Left ventricle myocardium inferior (tissue), 1 donor: ENCODE results near the gene OR2AG1. TPM values are rescaled to one million over a fixed set of nuclear protein-coding genes. Genes with fewer than 3 reads are reported as not detected.

Experiments used
- DNase-seq: peaks from one replicate; pipeline ENCODE4 v3.0.0-alpha.2; 2020
- H3K27ac ChIP-seq: fragments of 200-600 bp; replicated peaks from 2 replicates; pipeline ENCODE4 v1.8.0; 2021
- H3K27me3 ChIP-seq: fragments of 200-600 bp; 2 replicates; pipeline ENCODE4 v1.8.0; 2021; ENCODE audit warnings: low read depth
- H3K36me3 ChIP-seq: fragments of 200-600 bp; 2 replicates; pipeline ENCODE4 v1.8.0; 2021
- H3K4me1 ChIP-seq: fragments of 200-600 bp; 2 replicates; pipeline ENCODE4 v1.8.0; 2021
- H3K4me3 ChIP-seq: fragments of 200-600 bp; 2 replicates; pipeline ENCODE4 v1.8.0; 2021; ENCODE audit warnings: mild to moderate bottlenecking, moderate library complexity
- H3K9me3 ChIP-seq: fragments of 200-600 bp; replicated peaks from 2 replicates; pipeline ENCODE4 v1.8.0; 2021
- intact Hi-C: fragments of 100-400 bp; cut with micrococcal nuclease; formaldehyde crosslinking; loops from one replicate; pipeline ENCODE4 v1.11.0; 2022
- total RNA-seq: library from RNA; stranded (reverse); fragmentation: NEBNext Ultra II Directional; extraction: Animal tissue kit (Norgen Biotek cat#: 25700); gene quantifications from one replicate; pipeline ENCODE4 v1.2.1, GENCODE V29; 2021
- TF ChIP-seq, protein P1 (sequence below): fragments of 200-600 bp; IDR thresholded peaks from 2 replicates; pipeline ENCODE4 v1.8.0; 2021; ENCODE audit warnings: antibody characterized with exemption, mild to moderate bottlenecking, borderline replicate concordance
- donor health status: DM: no; HTN: yes; CAD: no; lungs with severe emphysema.

OR2AG1 gene
- total RNA-seq, 1 donor from 2014 or later, result not detected

DNA sequence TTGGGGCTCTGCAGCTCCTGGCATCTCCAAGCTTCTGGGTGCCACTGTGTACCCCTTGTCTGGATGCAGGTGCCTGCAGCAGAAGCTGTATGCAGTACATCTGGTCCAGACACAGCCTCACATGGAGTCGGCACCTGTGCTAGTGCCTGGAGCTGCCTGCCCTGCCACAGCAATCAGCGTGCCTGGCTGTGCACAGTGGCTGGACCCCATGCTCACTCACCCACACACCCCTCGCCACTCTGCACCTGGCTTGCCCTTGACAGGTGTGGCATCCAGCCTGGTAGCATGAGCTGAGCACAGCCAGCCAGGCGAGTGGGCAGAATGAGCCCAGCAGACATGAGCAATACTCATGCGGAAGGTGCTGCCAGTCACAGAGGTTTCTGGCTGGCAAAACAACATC lies 36.1 kb downstream of the OR2AG1 start:
- DNase-seq, result no peak
- no peaks in the 10 kb centered on the region for H3K4me1 ChIP-seq
- H3K4me3 ChIP-seq, result no peak overlapping the region
- intact Hi-C loops, result no loop called here
- peaks cover 16% of the 10 kb centered on the region for H3K9me3 ChIP-seq
- no peak overlapping the region for H3K27ac ChIP-seq
- no peaks in the 10 kb centered on the region for H3K27me3 ChIP-seq
- TF ChIP-seq, protein P1, sequence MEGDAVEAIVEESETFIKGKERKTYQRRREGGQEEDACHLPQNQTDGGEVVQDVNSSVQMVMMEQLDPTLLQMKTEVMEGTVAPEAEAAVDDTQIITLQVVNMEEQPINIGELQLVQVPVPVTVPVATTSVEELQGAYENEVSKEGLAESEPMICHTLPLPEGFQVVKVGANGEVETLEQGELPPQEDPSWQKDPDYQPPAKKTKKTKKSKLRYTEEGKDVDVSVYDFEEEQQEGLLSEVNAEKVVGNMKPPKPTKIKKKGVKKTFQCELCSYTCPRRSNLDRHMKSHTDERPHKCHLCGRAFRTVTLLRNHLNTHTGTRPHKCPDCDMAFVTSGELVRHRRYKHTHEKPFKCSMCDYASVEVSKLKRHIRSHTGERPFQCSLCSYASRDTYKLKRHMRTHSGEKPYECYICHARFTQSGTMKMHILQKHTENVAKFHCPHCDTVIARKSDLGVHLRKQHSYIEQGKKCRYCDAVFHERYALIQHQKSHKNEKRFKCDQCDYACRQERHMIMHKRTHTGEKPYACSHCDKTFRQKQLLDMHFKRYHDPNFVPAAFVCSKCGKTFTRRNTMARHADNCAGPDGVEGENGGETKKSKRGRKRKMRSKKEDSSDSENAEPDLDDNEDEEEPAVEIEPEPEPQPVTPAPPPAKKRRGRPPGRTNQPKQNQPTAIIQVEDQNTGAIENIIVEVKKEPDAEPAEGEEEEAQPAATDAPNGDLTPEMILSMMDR, result no peak
- H3K36me3 ChIP-seq, result no peaks in the 10 kb centered on the region

DNA sequence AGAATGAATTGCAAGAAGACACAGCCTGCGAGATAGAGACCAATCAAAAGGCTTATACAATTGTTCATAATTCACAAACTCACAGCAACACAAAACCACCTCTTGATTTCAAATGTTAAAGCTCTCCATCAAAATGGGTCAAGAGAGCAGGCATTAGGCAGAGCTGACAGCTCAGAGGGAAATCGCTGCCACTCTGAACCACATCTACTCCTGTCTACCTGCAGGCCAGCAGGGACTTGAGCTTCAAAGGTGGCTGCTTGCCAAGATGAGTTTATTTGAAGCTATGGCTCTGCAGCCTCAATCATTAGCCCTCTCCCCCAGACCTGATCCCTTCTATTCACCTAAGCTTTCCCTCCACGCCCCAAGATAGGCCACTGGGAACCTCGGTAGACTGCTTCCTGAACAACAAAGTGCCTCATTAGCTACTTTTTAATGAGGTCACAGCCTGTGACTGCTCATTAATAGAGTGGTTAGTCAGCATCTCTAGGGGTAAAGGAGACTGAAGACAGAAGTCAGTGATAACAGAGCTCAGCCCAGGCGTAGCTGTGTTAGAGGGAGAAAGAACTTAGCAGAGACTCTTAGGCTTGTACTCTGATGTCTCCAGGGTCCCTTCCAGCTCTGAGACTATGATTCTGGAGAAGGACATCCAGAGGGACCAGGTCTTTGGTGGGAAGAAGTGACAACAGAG lies 41.5 kb downstream of the OR2AG1 start:
- Histone ChIP-seq H3K27me3 (peaks cover 6% of the 10 kb centered on the region), H3K9me3 (peaks cover 16% of the 10 kb centered on the region), H3K36me3 (no peaks in the 10 kb centered on the region), H3K4me3 (no peak overlapping the region), H3K27ac (no peak overlapping the region), H3K4me1 (no peaks in the 10 kb centered on the region)
- DNase-seq, result no peak
- TF ChIP-seq, protein P1, result no peak
- intact Hi-C loops, result no loop called here

DNA sequence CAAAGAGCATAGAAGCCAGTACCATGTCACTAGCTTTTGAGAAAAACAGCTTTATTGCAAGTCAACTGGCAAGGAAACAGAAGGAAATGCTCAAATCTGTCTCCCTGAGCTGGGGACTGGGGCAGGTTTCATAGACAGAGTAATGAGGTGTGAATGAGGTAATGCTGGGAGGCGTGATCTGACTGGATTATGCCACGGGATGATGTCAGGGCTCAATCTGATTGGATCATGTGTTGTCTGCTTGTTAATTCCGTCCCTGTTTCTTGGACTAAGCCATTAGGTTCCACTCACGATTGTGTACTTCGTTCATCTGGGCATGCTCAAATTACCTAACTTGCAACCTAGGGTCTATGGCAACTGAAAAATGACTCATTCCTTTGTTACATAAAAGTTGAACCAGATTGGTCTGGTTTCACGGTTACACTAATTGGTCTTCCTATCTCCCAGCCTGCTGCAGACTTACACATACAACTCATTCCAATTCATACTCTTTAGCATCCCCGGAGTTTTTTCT lies 42.5 kb downstream of the OR2AG1 start:
- Histone ChIP-seq H3K36me3 (no peaks in the 10 kb centered on the region), H3K4me1 (no peaks in the 10 kb centered on the region), H3K27ac (no peak overlapping the region), H3K4me3 (no peak overlapping the region), H3K9me3 (peaks cover 11% of the 10 kb centered on the region), H3K27me3 (peaks cover 6% of the 10 kb centered on the region)
- DNase-seq, result no peak
- intact Hi-C loops, result no loop called here
- TF ChIP-seq, protein P1, result no peak

DNA sequence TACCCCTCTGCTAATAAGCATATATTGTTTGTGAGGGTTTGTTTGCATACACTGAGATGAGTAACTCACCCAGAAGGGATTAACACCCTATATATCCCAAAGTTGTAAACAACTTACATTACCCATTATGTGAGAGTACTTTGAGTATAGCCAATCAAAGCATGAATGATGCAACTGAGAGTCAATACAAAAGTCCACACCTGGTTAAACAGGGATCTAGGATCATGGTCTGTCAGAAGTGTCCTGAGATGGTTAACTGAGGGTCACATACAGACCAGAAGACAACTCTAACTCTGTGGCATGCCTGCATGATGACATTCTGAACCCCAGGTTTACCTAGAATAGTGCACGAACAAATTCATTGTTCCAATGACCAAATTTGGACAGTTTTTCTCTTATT lies 45.3 kb downstream of the OR2AG1 start:
- Histone ChIP-seq H3K27ac (no peak overlapping the region), H3K4me3 (no peak overlapping the region), H3K4me1 (no peaks in the 10 kb centered on the region), H3K27me3 (peaks cover 6% of the 10 kb centered on the region), H3K36me3 (no peaks in the 10 kb centered on the region), H3K9me3 (no peaks in the 10 kb centered on the region)
- DNase-seq, result no peak
- TF ChIP-seq, protein P1, result no peak
- intact Hi-C loops, result no loop called here

DNA sequence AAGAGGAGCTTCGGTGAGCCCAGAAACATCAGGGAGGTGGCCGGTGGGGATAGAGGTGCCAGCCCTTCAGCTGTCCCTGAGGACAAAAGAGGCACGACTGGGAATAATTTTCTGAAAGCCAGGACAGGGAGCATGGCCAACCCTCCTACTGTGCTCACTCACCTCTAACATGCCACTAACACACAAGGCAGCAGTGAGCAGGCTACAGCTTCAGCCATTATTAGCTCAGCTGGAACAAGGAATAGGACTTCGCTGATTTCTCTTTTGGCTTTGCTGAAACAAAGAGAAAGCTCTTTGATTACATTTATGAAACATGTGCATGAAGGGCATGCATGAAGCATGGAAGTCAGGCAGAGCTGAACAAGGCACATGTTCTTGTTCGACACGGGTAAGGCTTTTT lies 50.5 kb downstream of the OR2AG1 start:
- H3K27ac ChIP-seq, result no peak overlapping the region
- no peaks in the 10 kb centered on the region for H3K4me1 ChIP-seq
- H3K4me3 ChIP-seq, result no peak overlapping the region
- no peaks in the 10 kb centered on the region for H3K36me3 ChIP-seq
- intact Hi-C loops, result no loop called here
- TF ChIP-seq, protein P1, result no peak
- DNase-seq, result no peak
- peaks cover 3% of the 10 kb centered on the region for H3K27me3 ChIP-seq
- H3K9me3 ChIP-seq, result no peaks in the 10 kb centered on the region
